Activated gamma-delta T cell treated with Interleukin-2 at 50 U/mL for 16 hours (primary cell): ENCODE data around the gene BABAM2.

Experiments
- DNase-seq: peaks from one replicate; pipeline ENCODE4 v3.0.0-alpha.2; 2020

Gene BABAM2

DNA sequence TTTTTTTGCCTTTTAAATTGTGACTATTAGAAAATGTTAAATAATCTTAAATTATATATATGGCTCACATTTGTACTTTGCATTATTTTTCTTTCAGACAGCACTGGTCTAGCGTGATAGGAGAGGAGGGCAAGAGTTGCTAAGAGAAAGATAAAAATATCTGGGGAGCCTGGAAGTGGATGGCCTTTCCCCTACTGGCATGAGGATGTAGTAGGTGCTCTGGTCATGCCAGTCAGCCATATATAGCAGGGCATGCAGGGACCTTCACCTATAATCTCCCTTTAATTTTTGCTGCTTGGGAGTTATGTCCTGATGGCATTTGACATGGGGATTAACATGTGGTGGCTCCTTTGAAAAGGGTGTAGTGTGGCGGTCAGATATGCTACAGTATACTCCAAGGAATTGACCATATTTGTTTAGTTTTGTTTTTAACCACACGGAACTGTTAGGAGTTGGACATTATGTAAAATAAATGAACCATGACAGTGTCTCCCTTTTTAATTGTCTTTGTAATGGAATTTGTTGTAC is 144.7 kb downstream of the BABAM2 start:
- no peak for DNase-seq

GRCh38 chr2:28035816-28036215 is 145.3 kb downstream of the BABAM2 start:
- no peak for DNase-seq

DNA sequence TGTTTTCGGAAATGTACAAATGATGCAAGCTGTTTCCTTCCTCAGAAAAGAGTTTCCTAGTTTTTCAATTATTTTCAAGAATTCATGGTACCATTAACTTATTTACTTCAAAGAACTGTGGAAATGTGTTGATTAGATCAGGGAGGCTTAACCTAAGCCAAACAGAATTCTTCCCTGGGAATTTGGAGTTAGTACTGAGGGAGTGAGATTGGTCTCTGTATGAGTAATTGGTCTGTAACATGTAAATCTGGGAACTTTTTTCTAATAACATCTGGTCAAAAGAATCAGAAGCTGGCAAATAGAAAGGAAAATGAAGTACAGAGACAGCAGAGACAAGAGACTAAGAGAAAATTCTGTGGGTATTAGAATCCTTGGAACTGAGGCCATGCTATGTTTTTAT is 145.8 kb downstream of the BABAM2 start:
- DNase-seq, result no peak

DNA sequence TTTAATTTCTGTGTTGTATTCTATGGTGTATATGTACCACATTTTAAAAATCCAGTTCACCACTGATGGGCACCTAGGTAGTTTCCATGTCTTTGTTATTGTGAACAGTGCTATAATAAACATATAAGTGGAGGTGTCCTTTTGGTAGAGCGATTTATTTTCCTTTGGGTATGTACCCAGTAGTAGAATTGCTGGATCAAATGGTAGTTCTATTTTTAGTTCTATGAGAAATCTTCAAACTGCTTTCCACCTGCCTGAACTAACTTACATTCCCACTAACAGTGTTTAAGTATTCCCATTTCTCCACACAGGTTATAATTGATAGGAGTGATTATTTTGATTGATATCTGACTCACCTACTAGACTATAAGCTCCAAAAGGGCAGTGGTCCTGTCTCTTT is 148.2 kb downstream of the BABAM2 start:
- no peak for DNase-seq

- no peak for DNase-seq
Observed at GRCh38 chr2:28045676-28046351, 155.3 kb downstream of the BABAM2 start.

DNA sequence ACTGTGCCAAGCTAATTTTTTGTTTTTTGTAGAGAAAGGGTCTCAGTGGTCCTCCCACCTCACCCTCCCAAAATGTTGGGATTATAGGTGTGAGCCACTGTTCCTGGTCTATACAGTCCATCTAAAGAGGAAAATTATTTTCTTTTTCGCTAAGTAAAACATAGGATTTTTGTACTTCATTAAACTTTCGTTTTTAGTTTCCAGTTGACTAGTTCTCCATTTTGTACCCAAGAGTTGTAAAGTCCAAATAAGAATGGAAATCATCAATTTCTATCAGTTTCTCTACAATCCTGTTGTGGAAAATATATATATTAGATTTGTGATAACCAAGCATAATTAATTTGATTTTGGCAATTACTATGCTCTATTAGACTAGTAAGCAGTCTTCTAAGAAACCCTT is 156.4 kb downstream of the BABAM2 start:
- DNase-seq, result no peak

GRCh38 chr2:28047681-28048080 is 157.2 kb downstream of the BABAM2 start:
- no peak for DNase-seq

DNA sequence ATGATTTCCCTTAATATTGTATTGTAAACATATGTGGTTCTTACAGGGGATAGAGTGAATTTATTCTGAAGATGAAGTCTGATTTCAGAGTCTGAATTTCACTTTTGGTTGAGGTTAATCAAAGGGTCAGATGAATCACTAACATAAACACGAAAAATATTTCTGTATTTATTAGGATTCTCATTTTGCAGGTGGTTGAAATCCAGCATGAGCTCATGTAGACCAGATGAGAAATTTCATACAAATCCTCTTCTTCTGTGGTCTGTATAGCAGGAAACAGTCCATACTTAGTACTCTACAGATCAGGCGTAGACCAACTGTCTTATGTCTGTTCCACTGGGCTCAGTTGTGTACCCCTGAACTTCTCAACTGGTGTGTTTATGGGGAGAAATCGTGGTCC is 157.8 kb downstream of the BABAM2 start:
- no peak for DNase-seq

DNA sequence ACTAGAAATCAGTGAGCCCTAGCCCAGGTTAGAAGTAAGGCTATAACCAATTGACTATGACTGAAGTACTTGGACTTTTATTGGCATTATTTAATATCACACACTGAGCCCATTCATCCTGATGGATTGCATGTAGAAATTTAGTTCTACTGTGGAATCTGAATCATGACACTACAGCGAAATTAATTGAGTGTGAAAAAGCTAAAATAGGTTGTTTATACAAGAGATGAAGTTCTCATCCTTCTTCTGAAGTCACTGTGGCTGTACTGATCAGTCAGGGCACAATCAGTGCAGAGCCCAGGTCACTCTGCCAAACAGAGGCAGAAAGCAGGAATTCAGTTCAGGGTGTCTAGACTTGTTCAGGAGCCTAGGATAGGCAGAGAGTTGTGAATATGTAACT is 158.9 kb downstream of the BABAM2 start:
- no peak for DNase-seq

DNA sequence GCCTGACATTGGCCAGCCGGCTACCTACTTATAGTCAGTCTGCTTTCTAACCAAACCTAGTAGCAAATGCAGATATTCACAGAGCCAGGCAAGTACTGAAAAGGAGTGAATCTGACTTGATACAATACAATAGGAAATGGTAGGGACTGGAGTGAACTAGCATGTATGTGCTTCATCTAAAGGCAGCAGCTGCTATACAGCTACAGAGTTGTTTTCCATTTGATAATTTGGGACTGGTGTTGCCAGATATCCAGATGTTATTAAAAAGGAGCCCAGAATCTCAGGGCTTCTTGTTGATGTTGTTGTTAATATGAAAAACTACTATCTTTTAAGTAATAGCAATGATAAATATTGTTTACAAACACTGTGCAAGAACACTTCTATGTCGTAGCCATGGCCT is 159.4 kb downstream of the BABAM2 start:
- DNase-seq, result no peak

- no peak for DNase-seq
Observed at GRCh38 chr2:28052691-28053090, 162.2 kb downstream of the BABAM2 start.

GRCh38 chr2:28053597-28053996 is 163.1 kb downstream of the BABAM2 start:
- DNase-seq, result no peak

DNA sequence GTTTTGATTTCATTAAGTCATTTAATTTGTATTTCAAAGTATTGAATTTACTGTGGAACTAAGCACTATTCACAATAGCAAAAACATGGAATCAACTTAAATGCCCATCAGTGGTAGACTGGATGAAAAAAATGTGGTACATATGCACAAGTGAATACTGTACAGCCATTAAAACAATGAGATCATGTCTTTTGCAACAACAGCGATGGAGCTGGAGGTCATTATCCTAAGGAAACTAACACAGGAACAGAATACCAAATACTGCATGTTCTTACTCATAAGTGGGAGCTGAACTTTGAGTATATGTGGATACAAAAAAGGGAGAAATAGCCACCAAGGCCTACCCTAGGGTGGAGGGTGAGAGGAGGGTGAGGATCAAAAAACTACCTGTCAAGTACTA is 164.4 kb downstream of the BABAM2 start:
- no peak for DNase-seq

- no peak for DNase-seq
Observed at GRCh38 chr2:28055325-28055970, 164.9 kb downstream of the BABAM2 start.

GRCh38 chr2:28058791-28059190 is 168.3 kb downstream of the BABAM2 start:
- DNase-seq, result no peak

- DNase-seq, result no peak
Observed at GRCh38 chr2:28062867-28063266, 172.3 kb downstream of the BABAM2 start.

GRCh38 chr2:28063492-28063962 is 173.0 kb downstream of the BABAM2 start:
- DNase-seq, result no peak

DNA sequence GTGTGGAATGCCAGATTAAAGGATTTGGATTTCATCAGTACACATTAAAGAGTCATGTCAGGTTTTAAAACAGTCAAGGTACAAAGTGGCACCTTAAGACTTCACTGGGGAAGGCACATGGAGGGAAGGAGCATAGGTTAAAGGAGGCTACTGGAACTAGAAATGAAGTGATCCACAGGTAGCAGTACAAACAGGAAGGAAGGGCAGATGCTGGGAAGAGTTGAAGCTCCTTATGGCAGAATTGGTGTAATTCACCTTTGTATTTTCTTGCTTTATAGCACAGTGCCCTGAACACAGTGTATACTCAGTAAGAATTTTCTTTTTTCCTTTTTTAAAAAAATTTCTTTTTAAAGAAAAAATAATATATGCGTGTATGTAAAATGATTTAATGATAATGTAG is 177.1 kb downstream of the BABAM2 start:
- no peak for DNase-seq

DNA sequence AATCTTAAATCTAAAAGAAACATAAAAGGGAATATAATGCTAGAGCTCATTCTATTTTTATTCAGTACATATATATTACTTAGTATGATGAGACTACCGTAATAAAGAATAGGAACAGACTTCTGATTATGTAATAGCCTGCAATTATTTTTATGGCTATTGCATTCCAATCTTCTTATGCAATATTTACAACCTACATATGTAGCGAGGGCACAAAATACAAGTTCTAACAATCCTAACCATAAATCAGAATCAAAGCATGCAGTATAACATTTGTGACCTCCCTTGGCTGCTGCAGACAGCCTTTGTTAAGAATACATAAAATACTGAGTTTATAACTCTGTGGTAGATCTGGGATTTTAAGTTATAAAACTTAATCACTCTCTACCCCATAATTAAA is 177.6 kb downstream of the BABAM2 start:
- DNase-seq, result no peak

- DNase-seq, result no peak
Observed at GRCh38 chr2:28068527-28068926, 178.0 kb downstream of the BABAM2 start.

- no peak for DNase-seq
Observed at GRCh38 chr2:28071221-28071620, 180.7 kb downstream of the BABAM2 start.

DNA sequence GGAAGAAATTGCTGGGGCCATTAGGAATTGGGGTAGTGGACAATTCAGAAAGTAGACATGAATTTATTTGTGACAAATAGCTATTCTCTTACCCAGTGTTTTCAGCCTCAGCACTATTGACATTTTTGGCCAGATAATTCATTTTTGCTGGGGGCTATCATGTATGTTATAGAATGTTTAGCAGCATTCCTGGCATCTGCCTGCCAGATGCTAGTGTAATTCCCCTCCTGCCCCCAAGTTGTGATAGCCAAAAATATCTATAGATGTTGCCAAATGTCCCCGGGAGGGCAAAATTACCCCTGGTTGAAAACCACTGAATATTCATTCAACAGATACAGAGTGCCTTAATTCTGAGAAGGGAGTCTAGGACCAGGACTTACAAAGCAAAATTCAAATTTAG is 183.6 kb downstream of the BABAM2 start:
- no peak for DNase-seq

- no peak for DNase-seq
Observed at GRCh38 chr2:28080911-28081310, 190.4 kb downstream of the BABAM2 start.

GRCh38 chr2:28082131-28082530 is 191.6 kb downstream of the BABAM2 start:
- no peak for DNase-seq

DNA sequence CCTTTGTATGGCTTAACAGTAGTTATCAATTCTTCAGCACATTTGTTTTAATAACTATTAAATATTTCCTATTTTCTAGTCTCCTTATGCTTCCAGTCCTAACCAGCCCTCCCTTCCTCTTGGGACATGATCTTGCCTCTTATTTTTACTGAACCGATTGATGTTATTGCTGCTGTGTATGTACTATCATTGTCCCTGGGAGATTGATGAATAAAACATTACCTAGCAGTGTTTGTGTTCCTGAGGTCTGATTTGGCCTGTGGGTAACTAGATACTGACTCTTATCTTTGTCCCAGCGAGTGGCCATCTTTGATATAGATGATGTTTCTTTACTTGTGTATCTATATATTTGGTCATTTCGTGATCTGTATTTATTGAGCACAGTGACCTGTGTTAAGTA is 192.9 kb downstream of the BABAM2 start:
- DNase-seq, result no peak
